GM19324 (cell line): ENCODE results near the gene SULT2B1.

ENCODE experiments used
- ATAC-seq: cut with Tn5 transposase; IDR thresholded peaks from one replicate; pipeline ENCODE4 v1.9.1; 2021; ENCODE audit warnings: mild to moderate bottlenecking, moderate library complexity; ENCODE audit not compliant: unreplicated experiment, low FRiP score

Gene SULT2B1

DNA sequence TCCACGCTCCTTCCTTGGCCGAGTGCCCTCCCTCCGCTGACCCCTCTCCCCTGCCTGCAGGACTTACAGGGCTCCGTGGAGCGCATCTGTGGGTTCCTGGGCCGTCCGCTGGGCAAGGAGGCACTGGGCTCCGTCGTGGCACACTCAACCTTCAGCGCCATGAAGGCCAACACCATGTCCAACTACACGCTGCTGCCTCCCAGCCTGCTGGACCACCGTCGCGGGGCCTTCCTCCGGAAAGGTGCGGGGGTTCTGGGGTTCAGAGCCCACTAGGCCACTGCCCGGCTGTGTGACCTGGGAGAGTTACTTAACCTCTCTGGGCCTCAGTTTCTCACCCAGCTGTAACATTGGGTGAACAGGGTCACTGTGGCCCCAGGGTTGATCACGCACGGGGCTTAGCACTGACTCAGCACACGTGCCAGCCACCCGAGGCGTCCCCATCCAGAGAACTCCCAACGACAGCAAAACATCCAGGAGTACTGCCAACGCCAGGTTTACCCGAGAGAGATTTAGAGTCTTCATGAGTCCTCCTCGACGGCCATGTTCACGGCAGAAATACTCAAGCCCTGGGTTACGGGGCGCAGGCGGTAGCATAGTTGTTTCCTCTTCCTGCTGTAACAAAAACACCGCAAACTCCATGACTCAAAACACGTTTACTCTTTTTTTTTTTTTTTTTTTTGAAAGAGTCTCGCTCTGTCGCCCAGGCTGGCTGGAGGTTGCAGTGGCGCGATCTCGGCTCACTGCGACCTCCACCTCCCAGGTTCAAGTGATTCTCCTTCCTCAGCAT is 44.9 kb downstream of the SULT2B1 start:
- no peak for ATAC-seq

DNA sequence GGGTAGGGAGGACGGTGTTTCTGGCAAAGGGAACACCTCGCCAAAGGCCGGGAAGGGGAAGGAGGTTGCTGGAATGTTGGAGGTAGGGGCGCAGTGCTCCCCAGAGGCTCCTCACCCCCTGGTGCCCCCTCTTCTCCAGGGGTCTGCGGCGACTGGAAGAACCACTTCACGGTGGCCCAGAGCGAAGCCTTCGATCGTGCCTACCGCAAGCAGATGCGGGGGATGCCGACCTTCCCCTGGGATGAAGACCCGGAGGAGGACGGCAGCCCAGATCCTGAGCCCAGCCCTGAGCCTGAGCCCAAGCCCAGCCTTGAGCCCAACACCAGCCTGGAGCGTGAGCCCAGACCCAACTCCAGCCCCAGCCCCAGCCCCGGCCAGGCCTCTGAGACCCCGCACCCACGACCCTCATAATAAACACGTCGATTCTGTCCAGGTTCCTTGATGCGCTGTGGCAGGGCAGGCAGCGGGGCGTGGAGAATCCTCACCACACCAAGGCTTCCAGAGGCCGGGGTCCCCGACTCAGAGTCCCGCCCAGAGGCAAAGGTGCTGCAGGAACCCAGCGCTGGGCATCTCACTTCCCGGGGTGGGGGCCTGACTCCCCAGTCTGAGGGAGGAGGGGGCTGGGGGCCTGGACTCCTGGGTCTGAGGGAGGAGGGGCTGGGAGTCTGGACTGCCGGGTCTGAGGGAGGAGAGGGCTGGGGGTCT is 47.2 kb downstream of the SULT2B1 start:
- ATAC-seq: no peak

DNA sequence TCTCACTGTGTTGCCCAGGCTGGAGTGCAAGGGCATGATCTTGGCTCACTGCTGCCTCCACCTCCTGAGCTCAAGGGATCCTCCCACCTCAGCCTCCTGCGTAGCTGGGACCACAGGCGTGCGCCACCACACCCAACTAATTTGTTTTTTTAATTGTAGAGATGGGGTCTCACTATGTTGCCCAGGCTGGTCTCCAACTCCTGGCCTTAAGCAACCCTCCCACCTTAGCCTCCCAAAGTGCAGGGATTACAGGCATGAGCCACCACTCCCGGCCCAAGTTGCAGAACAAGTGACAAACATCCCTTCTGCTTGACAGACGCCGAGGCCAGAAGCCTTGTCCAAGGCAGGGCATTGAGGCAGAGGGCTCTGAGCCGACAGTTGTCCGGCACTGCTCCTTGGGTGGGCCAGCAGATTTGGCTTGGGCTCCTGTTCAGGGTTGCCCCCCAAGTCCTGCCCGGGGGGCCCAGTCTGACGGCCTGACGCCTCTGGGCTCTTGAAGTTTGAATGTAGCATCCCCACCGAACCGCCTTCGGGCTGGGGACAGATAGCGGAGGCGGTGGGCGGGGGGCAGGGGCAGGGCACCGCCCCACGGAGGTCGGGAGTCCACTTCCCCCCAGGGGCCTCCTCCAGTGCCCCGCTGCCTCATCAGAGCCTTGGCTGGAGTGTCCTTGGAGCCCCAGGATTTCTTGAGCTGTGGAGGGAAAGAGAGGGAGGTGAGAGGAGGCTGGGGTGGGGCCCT is 48.9 kb downstream of the SULT2B1 start:
- no peak for ATAC-seq

GRCh38 chr19:48603001-48603400 is 51.0 kb downstream of the SULT2B1 start:
- no peak for ATAC-seq

GRCh38 chr19:48603449-48603848 is 51.5 kb downstream of the SULT2B1 start:
- no peak for ATAC-seq

GRCh38 chr19:48603850-48604249 is 51.9 kb downstream of the SULT2B1 start:
- no peak for ATAC-seq

GRCh38 chr19:48606463-48607358 is 54.7 kb downstream of the SULT2B1 start, which contains the start of gene SPACA4:
Gene SPACA4 (plus strand): TSS chr19:48606742. CDS start chr19:48606979, 237 bp downstream.
- no peak for ATAC-seq

- no peak for ATAC-seq
Observed at GRCh38 chr19:48607359-48607755, 55.4 kb downstream of the SULT2B1 start.

GRCh38 chr19:48608798-48609263 is 56.9 kb downstream of the SULT2B1 start:
- ATAC-seq: peak; percentile 43

- ATAC-seq: no peak
Observed at GRCh38 chr19:48609571-48610108, 57.7 kb downstream of the SULT2B1 start.

GRCh38 chr19:48611872-48612271 is 59.9 kb downstream of the SULT2B1 start:
- ATAC-seq: no peak

DNA sequence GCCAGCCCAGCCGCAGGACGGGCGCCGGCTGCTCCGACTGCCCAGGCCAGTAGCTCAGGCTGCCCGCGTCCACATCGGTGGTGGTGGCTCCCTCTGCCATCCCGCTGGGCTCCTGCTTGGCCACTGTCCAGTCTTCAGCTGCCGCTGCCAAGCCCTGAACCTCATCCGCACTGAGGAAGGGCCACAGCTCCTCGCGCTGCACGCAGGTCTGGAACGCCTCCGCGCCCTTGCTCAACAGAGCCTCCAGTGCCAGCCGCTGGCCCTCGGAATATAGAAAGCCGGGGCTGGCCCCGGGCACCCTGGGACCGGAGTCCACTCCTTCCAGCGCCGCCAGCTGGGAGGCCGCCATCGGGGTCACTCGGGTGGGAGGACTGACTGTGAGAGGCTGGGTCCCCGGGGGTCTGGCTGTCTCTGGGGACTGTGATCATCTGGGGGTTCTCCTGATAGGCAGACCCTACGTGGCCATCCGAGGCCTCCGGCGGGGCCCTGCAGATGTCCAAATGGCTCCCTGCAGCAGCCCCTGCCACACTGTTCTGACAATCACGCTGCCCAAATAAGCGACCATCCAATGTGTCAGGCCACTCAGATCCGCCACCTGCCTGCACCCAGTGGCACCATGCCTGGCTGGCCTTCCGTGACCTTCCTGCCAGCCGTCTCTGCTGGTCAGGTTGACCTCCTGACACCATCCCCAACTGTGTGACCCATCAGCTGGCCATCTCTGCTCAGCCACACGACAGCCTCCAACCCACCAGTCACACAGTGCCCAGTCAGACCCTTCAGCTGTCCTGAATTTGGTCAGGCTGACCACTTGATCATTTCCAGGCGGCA is 61.3 kb downstream of the SULT2B1 start:
- no peak for ATAC-seq

GRCh38 chr19:48613852-48614435 is 62.0 kb downstream of the SULT2B1 start:
- ATAC-seq: no peak

- ATAC-seq: no peak
Observed at GRCh38 chr19:48614436-48615230, 62.7 kb downstream of the SULT2B1 start, which contains the start of gene FAM83E. Gene FAM83E (minus strand): TSS chr19:48615076. CDS start chr19:48613372, 1,704 bp downstream.

DNA sequence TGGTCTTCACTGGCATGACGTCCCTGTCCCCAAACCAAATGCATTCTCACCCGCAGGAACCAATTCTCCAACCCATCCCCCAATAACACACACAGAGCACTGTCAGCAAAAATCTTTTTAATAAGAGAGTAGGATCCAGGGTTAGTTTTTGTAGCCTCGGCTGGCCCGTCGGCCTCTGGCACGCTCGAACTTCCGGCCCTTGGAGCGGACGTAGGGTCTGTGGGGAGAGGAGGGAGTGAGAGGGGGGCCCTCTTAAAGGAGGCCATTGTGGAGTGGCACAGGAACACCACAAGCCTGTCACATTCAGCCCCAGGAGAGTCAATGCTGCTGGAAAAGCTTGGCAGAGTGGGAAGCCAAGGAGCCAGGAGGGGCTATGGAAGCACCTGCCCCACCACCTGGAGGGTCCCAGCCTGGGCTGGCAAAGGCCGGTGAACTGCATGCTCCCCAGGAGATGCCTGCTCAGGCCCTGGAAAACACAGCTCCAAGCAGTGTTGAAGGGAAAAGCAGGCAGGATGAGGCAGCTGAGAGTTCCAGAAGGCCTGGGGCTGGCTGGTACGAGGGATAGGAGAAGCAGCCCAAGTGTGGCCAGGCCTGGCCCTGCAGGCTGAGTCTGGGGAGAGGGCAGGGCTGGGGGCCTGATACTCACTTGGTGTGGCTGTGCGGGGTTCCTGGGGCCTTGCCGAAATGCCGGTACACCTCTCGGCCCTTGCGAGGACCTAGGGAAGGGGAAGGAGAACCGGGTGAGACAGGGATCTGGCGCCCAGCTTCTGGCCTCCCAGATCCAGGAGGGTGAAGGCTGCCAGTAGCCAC is 63.5 kb downstream of the SULT2B1 start:
- ATAC-seq: no peak

GRCh38 chr19:48616041-48616436 is 64.1 kb downstream of the SULT2B1 start:
- ATAC-seq: no peak
